Cardiac septum (tissue), 1 donor: ENCODE results near the gene MYO6. TPM values are rescaled to one million over a fixed set of nuclear protein-coding genes. Genes with fewer than 3 reads are reported as not detected.

ENCODE experiments used
- DNase-seq: peaks from one replicate; pipeline ENCODE4 v3.0.0-alpha.2; 2020; ENCODE audit warnings: low spot score
- intact Hi-C: fragments of 100-400 bp; cut with DNase I; formaldehyde crosslinking; loops from one replicate; pipeline ENCODE4 v1.14.0; 2022
- total RNA-seq: library from RNA; stranded (reverse); fragmentation: NEBNext Ultra II Directional; extraction: Animal tissue kit (Norgen Biotek cat#: 25700); gene quantifications from one replicate; pipeline ENCODE4 v1.2.1, GENCODE V29; 2021
- donor health status: DM: no; HTN: no; CAD: no.

MYO6 gene
- total RNA-seq, 1 donor from 2014 or later, result 7.0 TPM

- DNase-seq, result no peak
- intact Hi-C loops, result loop anchor here (5.0 to 10.0 kb wide), 3 partner anchors 421 to 1524 kb away; no protein-coding TSS in a partner anchor
These were observed 184.4 kb downstream of the MYO6 start for GRCh38 chr6:75933387-75933975.

DNA sequence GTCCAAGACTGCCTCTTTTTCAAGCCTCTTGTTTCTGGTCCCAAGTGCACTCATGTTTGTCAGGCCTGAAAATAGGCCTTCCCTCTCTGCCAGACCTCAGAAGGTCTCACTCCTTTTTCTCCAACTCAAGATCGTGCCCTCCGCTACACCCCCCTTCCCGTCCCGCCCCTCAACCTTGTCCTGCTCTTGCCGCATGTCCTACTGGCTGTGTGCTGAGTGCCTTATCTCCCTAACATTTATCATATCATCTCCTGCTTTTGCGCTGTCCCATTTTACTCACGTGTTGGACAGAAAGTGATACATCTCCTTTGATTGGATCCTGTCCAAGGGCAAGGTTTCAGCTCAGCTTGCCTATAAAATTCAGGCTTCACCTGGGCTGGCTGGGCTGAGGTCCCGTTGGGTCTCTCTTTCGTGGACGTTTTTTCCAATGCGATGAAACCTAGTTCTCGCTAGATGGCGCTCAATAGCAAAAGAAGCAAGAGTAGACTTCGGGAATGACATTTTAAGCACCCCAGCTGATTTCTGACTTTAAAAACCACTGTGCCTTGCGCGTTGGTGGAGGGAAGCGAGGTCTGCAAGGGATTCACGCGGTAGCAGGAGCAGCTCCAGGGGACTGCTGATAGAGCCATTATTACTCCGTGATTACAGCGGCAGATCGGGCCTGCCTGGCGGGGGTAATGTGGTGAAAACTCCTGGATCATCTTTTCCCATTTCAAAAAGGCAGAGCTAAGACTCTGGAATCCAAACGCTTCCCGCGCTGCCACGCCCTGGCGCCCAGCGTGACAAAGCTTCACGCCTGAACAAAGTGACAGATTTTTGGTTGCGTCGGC lies 185.8 kb downstream of the MYO6 start:
- intact Hi-C loops, result loop anchor here (5.0 to 10.0 kb wide), 3 partner anchors 420 to 1522 kb away; no protein-coding TSS in a partner anchor
- DNase-seq, result no peak

DNA sequence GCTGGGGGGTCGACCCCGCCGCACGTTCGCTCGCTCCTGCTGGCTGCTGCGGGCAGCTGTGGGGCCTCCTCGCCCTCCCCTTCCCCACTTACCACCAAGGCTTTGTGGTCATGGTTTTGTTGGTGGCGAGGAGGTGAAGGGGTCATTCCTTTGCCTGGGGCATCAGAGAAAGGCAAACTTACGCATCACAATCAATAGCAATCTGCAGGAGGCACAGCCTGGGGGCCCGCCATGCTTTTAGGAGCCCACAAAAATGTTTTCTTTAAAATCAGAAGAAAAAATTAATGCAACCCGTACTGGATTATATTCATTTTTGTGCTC lies 186.4 kb downstream of the MYO6 start:
- no peak for DNase-seq
- intact Hi-C loops, result loop anchor here (10.0 kb wide), 2 partner anchors 419 to 929 kb away; no protein-coding TSS in a partner anchor

GRCh38 chr6:75936682-75937081 lies 187.6 kb downstream of the MYO6 start:
- intact Hi-C loops, result loop anchor here (10.0 kb wide), 2 partner anchors 418 to 928 kb away; no protein-coding TSS in a partner anchor
- DNase-seq, result no peak

GRCh38 chr6:75937846-75938245 lies 188.8 kb downstream of the MYO6 start:
- no peak for DNase-seq
- intact Hi-C loops, result loop anchor here (10.0 kb wide), 2 partner anchors 417 to 927 kb away; no protein-coding TSS in a partner anchor

GRCh38 chr6:75940564-75940963 lies 191.5 kb downstream of the MYO6 start:
- no peak for DNase-seq
- intact Hi-C loops, result no loop called here

DNA sequence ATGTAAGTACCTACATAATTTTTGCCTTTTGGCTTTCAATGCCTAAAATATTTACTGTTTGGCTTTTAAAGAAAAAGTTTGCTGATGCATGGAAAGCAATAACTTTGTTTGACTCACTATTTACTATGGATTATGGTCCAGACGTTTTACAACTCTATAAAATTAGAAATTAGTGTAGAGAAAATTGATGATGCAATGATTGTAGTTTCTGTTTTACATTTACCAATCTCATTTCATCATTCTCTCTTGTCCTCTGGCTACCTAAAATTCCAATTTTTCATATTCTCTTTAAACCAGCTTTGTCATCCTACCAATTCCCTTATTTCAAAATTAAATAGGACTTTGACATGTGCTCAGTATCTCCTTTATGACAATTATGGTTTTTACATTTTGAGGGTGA lies 192.5 kb downstream of the MYO6 start:
- no peak for DNase-seq
- intact Hi-C loops, result no loop called here

DNA sequence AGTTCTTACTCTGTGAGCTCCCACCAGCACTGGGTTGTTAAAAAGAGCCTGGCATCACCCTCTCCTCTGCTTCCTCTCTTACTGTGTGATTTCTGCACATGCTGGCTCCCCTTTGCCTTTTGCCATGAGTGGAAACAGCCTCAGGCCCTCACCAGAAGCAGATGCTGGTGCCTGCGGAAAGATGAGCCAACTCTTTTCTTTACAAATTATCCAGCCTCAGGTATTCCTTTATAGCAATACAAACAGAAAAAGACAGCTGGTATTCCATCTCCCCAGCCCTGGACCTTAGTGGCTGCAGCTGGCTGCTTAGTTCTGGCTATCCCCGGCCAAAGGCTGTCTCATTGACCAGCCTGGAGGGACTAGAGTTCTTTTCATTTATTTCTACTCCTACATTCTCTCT lies 194.3 kb downstream of the MYO6 start:
- intact Hi-C loops, result no loop called here
- DNase-seq, result no peak

- DNase-seq, result no peak
- intact Hi-C loops, result no loop called here
These were observed 197.2 kb downstream of the MYO6 start for GRCh38 chr6:75946146-75946831.

- intact Hi-C loops, result no loop called here
- DNase-seq, result no peak
These were observed 198.9 kb downstream of the MYO6 start for GRCh38 chr6:75947935-75948334.

DNA sequence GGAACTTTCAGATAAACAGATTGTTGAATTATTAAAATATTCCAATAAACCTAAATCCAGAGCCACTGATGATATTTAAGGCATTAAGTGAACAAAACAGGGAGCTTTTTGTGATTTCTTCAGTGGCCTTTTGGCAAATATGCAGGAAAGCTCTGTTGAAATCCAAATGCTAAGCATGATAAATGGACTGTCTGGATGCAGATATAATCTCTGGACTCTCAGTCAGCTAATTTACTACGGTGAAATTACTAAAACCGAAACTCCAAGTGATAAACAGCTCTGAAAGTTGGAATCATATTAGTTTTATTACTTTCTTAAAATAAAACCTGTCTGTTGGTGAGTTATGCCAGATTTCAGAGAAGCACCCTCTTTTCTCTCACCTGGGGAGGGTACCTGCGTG lies 203.1 kb downstream of the MYO6 start:
- intact Hi-C loops, result no loop called here
- no peak for DNase-seq

DNA sequence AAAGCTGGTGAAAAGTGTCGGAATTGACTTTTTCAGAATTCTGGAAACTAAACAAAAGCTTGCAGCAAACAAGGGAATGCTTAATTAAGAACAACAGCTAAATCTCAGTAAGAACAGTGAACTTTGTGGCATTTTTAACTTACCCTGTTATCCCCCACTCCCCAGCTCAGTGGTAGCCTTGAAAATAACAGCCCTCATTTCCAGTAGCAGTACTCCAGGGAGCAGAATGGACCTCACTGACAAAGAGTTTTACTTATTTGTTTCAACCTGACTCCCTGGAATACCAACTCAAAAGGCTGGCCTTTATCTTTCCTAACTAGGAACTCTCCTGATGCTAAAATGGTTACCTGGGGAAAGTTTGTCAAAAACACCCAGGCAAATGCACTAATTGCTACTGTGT lies 214.5 kb downstream of the MYO6 start:
- no peak for DNase-seq
- intact Hi-C loops, result no loop called here

DNA sequence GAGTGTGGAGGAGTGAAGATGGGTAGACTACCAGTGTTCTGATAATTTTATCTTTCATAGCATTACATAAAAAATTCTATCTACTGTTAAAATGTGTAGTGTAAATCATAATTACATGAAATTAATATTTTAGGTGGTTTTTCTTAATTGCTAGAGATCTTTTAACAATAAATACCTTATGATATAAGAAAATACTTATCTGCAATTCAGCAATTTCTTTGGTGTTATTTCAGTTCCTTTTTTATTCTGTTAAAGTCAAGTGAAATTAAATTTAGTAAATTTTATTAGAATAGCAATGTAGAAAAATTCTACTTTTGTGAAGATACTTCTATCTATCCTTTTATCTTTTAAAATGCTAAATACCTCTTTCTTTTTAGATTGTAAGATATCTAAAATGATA lies 219.1 kb downstream of the MYO6 start:
- intact Hi-C loops, result no loop called here
- DNase-seq, result no peak

Other genes starting within 250 kb of the MYO6 start
- gene SENP6, start 147.4 kb upstream of the MYO6 start, total RNA-seq, result 68.0 TPM